Panc1 (cell line): ENCODE data around the gene CHD6. TPM values are rescaled to one million over a fixed set of nuclear protein-coding genes. Genes with fewer than 3 reads are reported as not detected.

Source experiments
- ATAC-seq: fragments of 200-7000 bp; cut with Tn5 transposase; 2 replicates; pipeline ENCODE4 v1.9.1; 2020; ENCODE audit warnings: mild to moderate bottlenecking, moderate library complexity
- BruUV-seq: library from RNA; stranded (reverse); fragments of 400-500 nt; replicated peaks from 2 replicates; lab custom pipeline; 2021; lab: Mats Ljungman, UMichigan
- CTCF ChIA-PET: fragments of 300-600 bp; sonication (Branson Sonifier 250); formaldehyde crosslinking; loops from one replicate; lab custom pipeline; 2022; ENCODE audit warnings: antibody characterized with exemption; lab: Charles Lee
- POLR2A ChIA-PET: fragments of 300-600 bp; sonication (Branson Sonifier 250); formaldehyde crosslinking; loops from one replicate; lab custom pipeline; 2022; ENCODE audit warnings: antibody characterized with exemption; lab: Charles Lee
- DNase-seq: peaks from one replicate; pipeline ENCODE4 v3.0.0-alpha.2; 2010; ENCODE audit warnings: low read depth, low spot score
- H3K27ac ChIP-seq: 2 replicates; pipeline ENCODE4 v1.5.1; 2011; ENCODE audit warnings: mild to moderate bottlenecking, low read length, inconsistent platforms
- H3K27me3 ChIP-seq: fragments of 200-500 bp; sonication (Bioruptor generic); 2 replicates; pipeline ENCODE4 v1.6.0; 2014; ENCODE audit warnings: low read length, inconsistent platforms; ENCODE audit not compliant: control insufficient read depth, insufficient read depth
- H3K36me3 ChIP-seq: fragments of 200-500 bp; sonication (Bioruptor generic); 2 replicates; pipeline ENCODE4 v1.5.1; 2014; ENCODE audit warnings: inconsistent platforms, mild to moderate bottlenecking, low read length, moderate library complexity; ENCODE audit not compliant: control insufficient read depth, insufficient read depth
- H3K4me1 ChIP-seq: 2 replicates; pipeline ENCODE4 v1.5.1; 2011; ENCODE audit warnings: inconsistent platforms, mild to moderate bottlenecking, low read length, moderate library complexity; ENCODE audit not compliant: control insufficient read depth, insufficient read depth
- H3K4me3 ChIP-seq, 2 experiments: 2 replicates each; pipeline ENCODE4 v1.5.1; 2011 to 2012; ENCODE audit warnings: low read depth in 2 of 2, low read length in 2 of 2, mild to moderate bottlenecking in 2 of 2, inconsistent platforms in 1 of 2, moderate library complexity in 1 of 2
- H3K9me3 ChIP-seq: fragments of 200-500 bp; sonication (Bioruptor generic); 2 replicates; pipeline ENCODE4 v1.5.1; 2014; ENCODE audit warnings: low read depth, mild to moderate bottlenecking, inconsistent platforms, low read length, moderate library complexity; ENCODE audit not compliant: control insufficient read depth, insufficient read depth
- CTCF ChIP-seq: fragments of 450-650 bp; IDR thresholded peaks from 2 replicates; pipeline ENCODE4 v1.5.1; 2017; ENCODE audit warnings: mild to moderate bottlenecking
- POLR2AphosphoS5 ChIP-seq: IDR thresholded peaks from 2 replicates; pipeline ENCODE4 v1.6.1; 2012; ENCODE audit warnings: mild to moderate bottlenecking, low read depth, low read length, moderate library complexity
- REST ChIP-seq, 2 experiments: IDR thresholded peaks; 2 replicates each; pipeline ENCODE4 v1.6.1; 2011 to 2012; ENCODE audit warnings: low read depth in 2 of 2, control low read depth in 1 of 2, low read length in 1 of 2, mild to moderate bottlenecking in 1 of 2, moderate library complexity in 1 of 2; ENCODE audit not compliant: insufficient read depth in 1 of 2
- SIN3A ChIP-seq: IDR thresholded peaks from 2 replicates; pipeline ENCODE4 v1.6.1; 2012; ENCODE audit warnings: low read depth, mild to moderate bottlenecking, low read length, moderate library complexity, borderline replicate concordance; ENCODE audit not compliant: insufficient read depth
- TCF7L2 ChIP-seq: IDR thresholded peaks from 2 replicates; pipeline ENCODE4 v1.6.1; 2011; ENCODE audit warnings: mild to moderate bottlenecking, low read depth, low read length, inconsistent platforms
- in situ Hi-C: cut with HindIII; loops from 2 replicates; pipeline ENCODE4 v1.10.0; 2016; ENCODE audit warnings: low sequenced_read_pairs, low pct_unique_long_range_greater_than_20kb
- intact Hi-C: fragments of 100-400 bp; cut with micrococcal nuclease; formaldehyde crosslinking; loops from one replicate; pipeline ENCODE4 v1.10.0; 2022; ENCODE audit not compliant: unreplicated experiment
- total RNA-seq: library from RNA; stranded (reverse); gene quantifications from one replicate; pipeline ENCODE4 v1.2.1, GENCODE V29; 2021; ENCODE audit not compliant: unreplicated experiment

The CHD6 gene
- total RNA-seq, 1 experiment from 2014 or later, result 21.3 TPM

GRCh38 chr20:41523857-41524256 is 94.3 kb downstream of the CHD6 start:
- ATAC-seq (no peak), DNase-seq (no peak)
- Histone ChIP-seq H3K36me3 (no peaks in the 10 kb centered on the region), H3K27me3 (no peaks in the 10 kb centered on the region), H3K27ac (no peak overlapping the region), H3K4me3 (no peak overlapping the region), H3K4me1 (no peaks in the 10 kb centered on the region), H3K9me3 (no peaks in the 10 kb centered on the region)
- ChIA-PET POLR2A (no interaction called here), CTCF (no interaction called here)
- in situ Hi-C loops, result no loop called here
- intact Hi-C loops, result no loop called here
- no TSS peak for BruUV-seq
- no peak for TF ChIP-seq SIN3A
- TF ChIP-seq POLR2AphosphoS5, result no peak
- TF ChIP-seq CTCF, result no peak
- no peak for TF ChIP-seq REST (IDR thresholded peaks at IDR 0.05; ENCODE audit: insufficient read depth in 1 of 2, low read depth in 2 of 2, low read length in 1 of 2)
- TF ChIP-seq TCF7L2, result no peak

GRCh38 chr20:41513829-41514228 is 104.3 kb downstream of the CHD6 start:
- POLR2A ChIA-PET, result no interaction called here
- no peak for DNase-seq
- H3K36me3 ChIP-seq, result no peaks in the 10 kb centered on the region
- H3K27ac ChIP-seq, result no peak overlapping the region
- no peaks in the 10 kb centered on the region for H3K27me3 ChIP-seq
- intact Hi-C loops (no loop called here), in situ Hi-C loops (no loop called here)
- no peak overlapping the region for H3K4me3 ChIP-seq
- no peaks in the 10 kb centered on the region for H3K4me1 ChIP-seq
- BruUV-seq, result no TSS peak
- TF ChIP-seq TCF7L2, result no peak
- no peak for TF ChIP-seq POLR2AphosphoS5
- TF ChIP-seq SIN3A, result no peak
- CTCF ChIA-PET, result no interaction called here
- H3K9me3 ChIP-seq, result no peaks in the 10 kb centered on the region
- no peak for ATAC-seq

GRCh38 chr20:41512624-41513023 is 105.6 kb downstream of the CHD6 start:
- CTCF ChIA-PET, result no interaction called here

More at GRCh38 chr20:41512624-41513023, 105.6 kb downstream of the CHD6 start:
- no peak overlapping the region for H3K4me3 ChIP-seq
- BruUV-seq, result no TSS peak
- no peaks in the 10 kb centered on the region for H3K36me3 ChIP-seq
- no peak for DNase-seq
- H3K27ac ChIP-seq, result no peak overlapping the region
- TF ChIP-seq REST (IDR thresholded peaks at IDR 0.05; ENCODE audit: insufficient read depth in 1 of 2, low read depth in 2 of 2, low read length in 1 of 2) (no peak), POLR2AphosphoS5 (no peak), CTCF (no peak), TCF7L2 (no peak), SIN3A (no peak)
- no peaks in the 10 kb centered on the region for H3K27me3 ChIP-seq
- no peaks in the 10 kb centered on the region for H3K4me1 ChIP-seq
- intact Hi-C loops (no loop called here), in situ Hi-C loops (no loop called here)
- H3K9me3 ChIP-seq, result no peaks in the 10 kb centered on the region
- ATAC-seq, result no peak
- POLR2A ChIA-PET, result no interaction called here
